Neural cell (in vitro differentiated cells): ENCODE results near the gene ALDH1A1. TPM values are rescaled to one million over a fixed set of nuclear protein-coding genes. Genes with fewer than 3 reads are reported as not detected.

Experiments
- H2AFZ ChIP-seq: fragments of 200-600, 300-800 bp; sonication (generic), shearing (Covaris generic); 2 replicates; pipeline ENCODE4 v1.6.0; 2014; ENCODE audit warnings: low read depth, mild to moderate bottlenecking, antibody characterized with exemption, low read length, moderate library complexity
- H3F3A ChIP-seq: fragments of 200-600 bp; shearing (Covaris generic); 2 replicates; pipeline ENCODE4 v1.6.1; 2016; ENCODE audit warnings: mild to moderate bottlenecking, moderate library complexity, mixed read lengths, antibody characterized with exemption, low read length; ENCODE audit not compliant: insufficient read depth, poor library complexity, severe bottlenecking
- H3K27ac ChIP-seq: fragments of 200-600, 300-800 bp; sonication (generic), shearing (Covaris generic); 2 replicates; pipeline ENCODE4 v1.5.1; 2014; ENCODE audit warnings: mild to moderate bottlenecking, low read length, moderate library complexity
- H3K27me3 ChIP-seq: fragments of 300-800, 200-600 bp; sonication (generic), shearing (Covaris generic); 2 replicates; pipeline ENCODE4 v1.6.0; 2014; ENCODE audit warnings: mild to moderate bottlenecking, low read depth, low read length, moderate library complexity; ENCODE audit not compliant: insufficient read depth
- H3K36me3 ChIP-seq: fragments of 300-800, 200-600 bp; sonication (generic), shearing (Covaris generic); 2 replicates; pipeline ENCODE4 v1.5.1; 2014; ENCODE audit warnings: mild to moderate bottlenecking, antibody characterized with exemption, low read length, moderate library complexity; ENCODE audit not compliant: insufficient read depth
- H3K4me2 ChIP-seq: fragments of 300-800, 200-600 bp; sonication (generic), shearing (Covaris generic); 2 replicates; pipeline ENCODE4 v1.6.0; 2014; ENCODE audit warnings: mild to moderate bottlenecking, low read length
- H3K4me3 ChIP-seq: fragments of 300-800, 200-600 bp; sonication (generic), shearing (Covaris generic); 2 replicates; pipeline ENCODE4 v1.5.1; 2014; ENCODE audit warnings: mild to moderate bottlenecking, low read length, moderate library complexity
- H3K79me2 ChIP-seq: fragments of 200-600 bp; shearing (Covaris generic); replicated peaks from 2 replicates; pipeline ENCODE4 v1.6.0; 2014; ENCODE audit warnings: mild to moderate bottlenecking, low read length, moderate library complexity; ENCODE audit not compliant: insufficient read depth
- H3K9ac ChIP-seq: fragments of 300-800, 200-600 bp; sonication (generic), shearing (Covaris generic); 2 replicates; pipeline ENCODE4 v1.6.1; 2016; ENCODE audit warnings: mild to moderate bottlenecking, low read length, mixed read lengths
- H3K9me2 ChIP-seq: fragments of 200-600 bp; shearing (Covaris generic); 2 replicates; pipeline ENCODE4 v1.6.1; 2016; ENCODE audit warnings: mild to moderate bottlenecking, low read length, mixed read lengths; ENCODE audit not compliant: insufficient read depth
- H3K9me3 ChIP-seq: fragments of 200-600, 300-800 bp; sonication (generic), shearing (Covaris generic); 2 replicates; pipeline ENCODE4 v1.6.1; 2016; ENCODE audit warnings: mild to moderate bottlenecking, mixed run types, low read length, moderate library complexity, mixed read lengths
- H4K20me1 ChIP-seq: fragments of 200-600 bp; shearing (Covaris generic); 2 replicates; pipeline ENCODE4 v1.6.1; 2016; ENCODE audit warnings: mild to moderate bottlenecking, mixed run types; ENCODE audit not compliant: insufficient read depth
- EP300 ChIP-seq: fragments of 450-650 bp; conservative IDR thresholded peaks from 2 replicates; pipeline ENCODE4 v1.6.1; 2014; ENCODE audit warnings: antibody characterized with exemption, mild to moderate bottlenecking, moderate library complexity; ENCODE audit not compliant: poor library complexity, severe bottlenecking
- EZH2 ChIP-seq: fragments of 200-600, 300-800 bp; shearing (Covaris generic), sonication (generic); IDR thresholded peaks from 2 replicates; pipeline ENCODE4 v1.6.1; 2014; ENCODE audit warnings: antibody characterized with exemption, low read length, borderline replicate concordance, mild to moderate bottlenecking; ENCODE audit not compliant: insufficient read depth, poor library complexity, severe bottlenecking
- MXI1 ChIP-seq: fragments of 450-650 bp; conservative IDR thresholded peaks from 2 replicates; pipeline ENCODE4 v1.6.1; 2014; ENCODE audit warnings: antibody characterized with exemption, mild to moderate bottlenecking; ENCODE audit not compliant: poor library complexity, severe bottlenecking
- POLR2AphosphoS5 ChIP-seq: IDR thresholded peaks from 2 replicates; pipeline ENCODE4 v1.6.1; 2012
- RAD21 ChIP-seq: fragments of 450-650 bp; conservative IDR thresholded peaks from 2 replicates; pipeline ENCODE4 v1.6.1; 2014; ENCODE audit warnings: antibody characterized with exemption, mild to moderate bottlenecking, moderate library complexity
- SMC3 ChIP-seq: fragments of 450-650 bp; conservative IDR thresholded peaks from 2 replicates; pipeline ENCODE4 v1.6.1; 2014; ENCODE audit warnings: antibody characterized with exemption, mild to moderate bottlenecking, moderate library complexity; ENCODE audit not compliant: poor library complexity
- TAF1 ChIP-seq: IDR thresholded peaks from 2 replicates; pipeline ENCODE4 v1.6.1; 2012; ENCODE audit warnings: low read depth
- polyA plus RNA-seq: library from polyadenylated mRNA; depleted of rRNA; stranded (reverse); fragments of >200 nt; gene quantifications from 2 replicates; pipeline ENCODE4 v1.2.3, GENCODE V29; 2014
- TF ChIP-seq, protein P1 (sequence below): fragments of 450-650 bp; IDR thresholded peaks from 2 replicates; pipeline ENCODE4 v1.5.1; 2014; ENCODE audit warnings: antibody characterized with exemption, mild to moderate bottlenecking, moderate library complexity; ENCODE audit not compliant: poor library complexity, severe bottlenecking
- TF ChIP-seq, protein P2 (sequence below): IDR thresholded peaks from 2 replicates; pipeline ENCODE4 v1.6.1; 2012; ENCODE audit warnings: borderline replicate concordance

The ALDH1A1 gene
- polyA plus RNA-seq, 1 donor from 2014 or later = not detected

- Histone ChIP-seq H3K4me3 (no peak overlapping the region), H3K36me3 (no peaks in the 10 kb centered on the region), H3K27me3 (no peaks in the 10 kb centered on the region), H3K4me2 (no peak overlapping the region), H3K9me2 (no peaks in the 10 kb centered on the region), H3K27ac (no peak overlapping the region), H4K20me1 (no peaks in the 10 kb centered on the region), H3F3A (no peaks in the 10 kb centered on the region), H2AFZ (no peak overlapping the region), H3K9ac (no peak overlapping the region), H3K79me2 (no peaks in the 10 kb centered on the region), H3K9me3 (no peaks in the 10 kb centered on the region)
- TF ChIP-seq MXI1 = no peak
- no peak for TF ChIP-seq TAF1
- no peak for TF ChIP-seq RAD21
- no peak for TF ChIP-seq POLR2AphosphoS5
- no peak for TF ChIP-seq EP300
These were observed 47.1 kb downstream of the ALDH1A1 start for GRCh38 chr9:72905514-72906480.

- no peak overlapping the region for H3K9ac ChIP-seq
- H2AFZ ChIP-seq = no peak overlapping the region
- H3K9me3 ChIP-seq = no peaks in the 10 kb centered on the region
- no peaks in the 10 kb centered on the region for H4K20me1 ChIP-seq
- no peaks in the 10 kb centered on the region for H3K36me3 ChIP-seq
- H3K79me2 ChIP-seq = no peaks in the 10 kb centered on the region
- no peak overlapping the region for H3K4me2 ChIP-seq
- no peak overlapping the region for H3K4me3 ChIP-seq
- no peaks in the 10 kb centered on the region for H3F3A ChIP-seq
- TF ChIP-seq TAF1 (no peak), MXI1 (no peak), EP300 (no peak), RAD21 (no peak), EZH2 (no peak), POLR2AphosphoS5 (no peak), SMC3 (no peak)
- TF ChIP-seq, protein P1, sequence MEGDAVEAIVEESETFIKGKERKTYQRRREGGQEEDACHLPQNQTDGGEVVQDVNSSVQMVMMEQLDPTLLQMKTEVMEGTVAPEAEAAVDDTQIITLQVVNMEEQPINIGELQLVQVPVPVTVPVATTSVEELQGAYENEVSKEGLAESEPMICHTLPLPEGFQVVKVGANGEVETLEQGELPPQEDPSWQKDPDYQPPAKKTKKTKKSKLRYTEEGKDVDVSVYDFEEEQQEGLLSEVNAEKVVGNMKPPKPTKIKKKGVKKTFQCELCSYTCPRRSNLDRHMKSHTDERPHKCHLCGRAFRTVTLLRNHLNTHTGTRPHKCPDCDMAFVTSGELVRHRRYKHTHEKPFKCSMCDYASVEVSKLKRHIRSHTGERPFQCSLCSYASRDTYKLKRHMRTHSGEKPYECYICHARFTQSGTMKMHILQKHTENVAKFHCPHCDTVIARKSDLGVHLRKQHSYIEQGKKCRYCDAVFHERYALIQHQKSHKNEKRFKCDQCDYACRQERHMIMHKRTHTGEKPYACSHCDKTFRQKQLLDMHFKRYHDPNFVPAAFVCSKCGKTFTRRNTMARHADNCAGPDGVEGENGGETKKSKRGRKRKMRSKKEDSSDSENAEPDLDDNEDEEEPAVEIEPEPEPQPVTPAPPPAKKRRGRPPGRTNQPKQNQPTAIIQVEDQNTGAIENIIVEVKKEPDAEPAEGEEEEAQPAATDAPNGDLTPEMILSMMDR = no peak
- TF ChIP-seq, protein P2, sequence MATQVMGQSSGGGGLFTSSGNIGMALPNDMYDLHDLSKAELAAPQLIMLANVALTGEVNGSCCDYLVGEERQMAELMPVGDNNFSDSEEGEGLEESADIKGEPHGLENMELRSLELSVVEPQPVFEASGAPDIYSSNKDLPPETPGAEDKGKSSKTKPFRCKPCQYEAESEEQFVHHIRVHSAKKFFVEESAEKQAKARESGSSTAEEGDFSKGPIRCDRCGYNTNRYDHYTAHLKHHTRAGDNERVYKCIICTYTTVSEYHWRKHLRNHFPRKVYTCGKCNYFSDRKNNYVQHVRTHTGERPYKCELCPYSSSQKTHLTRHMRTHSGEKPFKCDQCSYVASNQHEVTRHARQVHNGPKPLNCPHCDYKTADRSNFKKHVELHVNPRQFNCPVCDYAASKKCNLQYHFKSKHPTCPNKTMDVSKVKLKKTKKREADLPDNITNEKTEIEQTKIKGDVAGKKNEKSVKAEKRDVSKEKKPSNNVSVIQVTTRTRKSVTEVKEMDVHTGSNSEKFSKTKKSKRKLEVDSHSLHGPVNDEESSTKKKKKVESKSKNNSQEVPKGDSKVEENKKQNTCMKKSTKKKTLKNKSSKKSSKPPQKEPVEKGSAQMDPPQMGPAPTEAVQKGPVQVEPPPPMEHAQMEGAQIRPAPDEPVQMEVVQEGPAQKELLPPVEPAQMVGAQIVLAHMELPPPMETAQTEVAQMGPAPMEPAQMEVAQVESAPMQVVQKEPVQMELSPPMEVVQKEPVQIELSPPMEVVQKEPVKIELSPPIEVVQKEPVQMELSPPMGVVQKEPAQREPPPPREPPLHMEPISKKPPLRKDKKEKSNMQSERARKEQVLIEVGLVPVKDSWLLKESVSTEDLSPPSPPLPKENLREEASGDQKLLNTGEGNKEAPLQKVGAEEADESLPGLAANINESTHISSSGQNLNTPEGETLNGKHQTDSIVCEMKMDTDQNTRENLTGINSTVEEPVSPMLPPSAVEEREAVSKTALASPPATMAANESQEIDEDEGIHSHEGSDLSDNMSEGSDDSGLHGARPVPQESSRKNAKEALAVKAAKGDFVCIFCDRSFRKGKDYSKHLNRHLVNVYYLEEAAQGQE = no peak
- no peaks in the 10 kb centered on the region for H3K27me3 ChIP-seq
- H3K9me2 ChIP-seq = no peaks in the 10 kb centered on the region
- no peak overlapping the region for H3K27ac ChIP-seq
These were observed 48.4 kb downstream of the ALDH1A1 start for GRCh38 chr9:72904267-72905093.
